ENCODE results near the gene HSD11B1L. TPM values are rescaled to one million over a fixed set of nuclear protein-coding genes. Genes with fewer than 3 reads are reported as not detected.
A peak's percentile ranks its signal among the peaks of the same experiment; 100 is the strongest.

The HSD11B1L gene, protein sequence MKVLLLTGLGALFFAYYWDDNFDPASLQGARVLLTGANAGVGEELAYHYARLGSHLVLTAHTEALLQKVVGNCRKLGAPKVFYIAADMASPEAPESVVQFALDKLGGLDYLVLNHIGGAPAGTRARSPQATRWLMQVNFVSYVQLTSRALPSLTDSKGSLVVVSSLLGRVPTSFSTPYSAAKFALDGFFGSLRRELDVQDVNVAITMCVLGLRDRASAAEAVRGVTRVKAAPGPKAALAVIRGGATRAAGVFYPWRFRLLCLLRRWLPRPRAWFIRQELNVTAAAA
- 1 to 10 TPM; 4.5 to 6.2 (median 4.6) TPM for total RNA-seq
- polyA plus RNA-seq = 10 to 100 TPM in 2 of 3 donors, 1 to 10 TPM in 1; 4.7 to 15.6 (median 11.7) TPM
- long read RNA-seq, donor 1, partial matches to known transcripts = 1 of 10 reads
- long read RNA-seq, donor 1, other reads (novel, unspliced or antisense) = 3 of 10 reads
- long read RNA-seq, donor 2, partial matches to known transcripts = 1 of 16 reads
- long read RNA-seq, donor 2, other reads (novel, unspliced or antisense) = 8 of 16 reads

DNA sequence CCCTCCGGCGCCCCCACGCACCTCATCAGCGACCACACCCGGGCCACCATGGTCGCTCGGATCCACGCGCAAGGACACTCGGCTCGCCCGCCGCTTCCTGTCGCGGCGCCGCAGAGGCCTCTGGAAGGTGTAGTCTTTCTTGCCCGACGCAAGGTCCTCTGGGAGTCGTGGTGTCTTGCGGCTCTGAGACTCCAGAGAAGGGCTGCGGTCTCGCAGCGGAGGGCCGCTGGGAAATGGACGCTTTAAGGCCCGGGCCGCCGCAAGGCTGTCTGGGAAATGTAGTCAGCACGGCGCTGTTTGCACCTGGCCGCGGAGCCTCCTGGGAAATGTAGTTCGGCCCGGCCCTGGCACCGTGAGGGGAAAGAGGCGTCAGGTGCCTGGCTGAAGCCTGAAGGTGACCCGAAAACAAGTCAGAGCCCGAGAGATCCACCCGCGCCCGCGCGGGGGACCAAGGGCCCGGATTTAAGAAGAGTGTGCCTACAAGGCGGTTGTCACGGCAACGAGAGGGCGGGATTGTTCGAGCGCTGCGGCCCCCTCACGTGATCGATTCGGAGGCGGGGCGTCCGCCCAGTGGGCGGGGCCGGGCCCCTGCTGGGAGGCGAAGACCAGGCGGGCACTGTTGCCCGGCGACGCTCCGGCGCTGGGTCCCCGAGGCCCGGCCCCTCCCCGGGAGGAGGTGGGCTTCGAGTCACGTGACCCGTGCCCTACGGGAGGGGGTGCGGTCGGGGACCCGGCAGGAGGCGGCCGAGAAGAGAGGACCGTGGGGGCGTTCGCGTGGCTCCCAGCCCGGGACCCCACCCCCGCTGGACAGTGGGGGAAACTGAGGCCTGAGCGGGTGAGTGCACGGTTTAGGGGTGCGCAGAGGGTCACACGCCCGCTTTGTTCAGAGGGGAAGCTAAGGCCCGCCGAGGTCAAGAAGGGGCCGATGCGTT, at the start of gene HSD11B1L, which contains the start of gene MICOS13:
TSS of gene HSD11B1L (plus strand) at position 591 of the 932 bp plus-strand sequence. CDS start 3,806 bp downstream, outside the sequence.
TSS of gene MICOS13 (minus strand) at position 80 of the 932 bp plus-strand sequence. CDS start at position 50, 30 bp downstream.
- Histone ChIP-seq H3K9me3 (no peaks in the 10 kb centered on the region), H3K4me3 (peak within 1 kb of the TSS; percentile 83), H3K4me1 (peaks cover 17% of the 10 kb centered on the region), H3K27ac (peak within 1 kb of the TSS; percentile 95), H3K36me3 (ENCODE audit: insufficient read depth in 1 of 2, low read depth in 1 of 2) (peaks cover 5 to 17% of the 10 kb centered on the region in 2 donors), H3K27me3 (ENCODE audit: insufficient read depth in 3 of 3, low read length in 2 of 3) (no peaks in the 10 kb centered on the region)
- DNase-seq (peak; percentile 99 to 100), ATAC-seq (peak; percentile 91 to 93 (median 92))
- WGBS, 3 donors = 1% methylated on average over 49 to 94 of the region's 94 CpGs
- no peak for TF ChIP-seq CTCF (IDR thresholded peaks at IDR 0.05)
- intact Hi-C loops (cut with DNase I) = loop anchor here in 1 of 2 donors (10.0 kb wide), 2 partner anchors 56 to 694 kb away; partner anchors contain the start of genes ALKBH7, PSPN, SAFB and SAFB2

GRCh38 chr19:5631567-5632240, 49.1 kb upstream of the HSD11B1L start:
- WGBS, 3 donors = 45 to 62% (median 48%) methylated on average over 9 of the region's 9 CpGs

DNA sequence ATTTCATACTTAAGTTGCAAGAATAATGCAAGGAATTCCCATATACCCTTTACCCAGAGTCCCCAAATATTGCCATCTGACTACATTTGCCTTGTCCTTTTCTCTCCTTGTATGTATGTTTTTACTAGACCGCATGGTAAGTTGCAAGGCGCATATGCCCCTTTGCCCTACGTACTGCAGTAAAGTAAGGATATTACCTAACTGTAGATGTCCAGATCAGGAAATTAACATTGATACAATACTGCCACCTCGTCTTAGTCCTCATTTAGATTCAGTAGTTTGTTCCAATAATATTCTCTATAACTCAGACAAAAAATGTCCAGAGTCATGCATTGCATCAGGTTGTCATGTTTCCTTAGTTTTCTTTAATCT, 48.6 kb upstream of the HSD11B1L start:
- H3K27ac ChIP-seq = peak overlapping the region; percentile 32
- H3K4me3 ChIP-seq = peak overlapping the region; percentile 8
- intact Hi-C loops (cut with DNase I) = no loop called here
- H3K27me3 ChIP-seq (ENCODE audit: insufficient read depth in 3 of 3, low read length in 2 of 3) = no peaks in the 10 kb centered on the region
- no peaks in the 10 kb centered on the region for H3K9me3 ChIP-seq
- 61 to 74% (median 65%) methylated on average over 4 of the region's 4 CpGs for WGBS, 3 donors
- peaks cover 74% of the 10 kb centered on the region for H3K4me1 ChIP-seq
- DNase-seq (no peak), ATAC-seq (peak in 1 of 4 donors; percentile 12)
- peaks cover 0 to 26% of the 10 kb centered on the region in 2 donors for H3K36me3 ChIP-seq (ENCODE audit: insufficient read depth in 1 of 2, low read depth in 1 of 2)
- no peak for TF ChIP-seq CTCF (IDR thresholded peaks at IDR 0.05)

More at GRCh38 chr19:5631567-5632240, 49.1 kb upstream of the HSD11B1L start:
- H3K27ac ChIP-seq = peak overlapping the region; percentile 32
- no peak for TF ChIP-seq CTCF (IDR thresholded peaks at IDR 0.05)
- peaks cover 0 to 31% of the 10 kb centered on the region in 2 donors for H3K36me3 ChIP-seq (ENCODE audit: insufficient read depth in 1 of 2, low read depth in 1 of 2)
- DNase-seq (no peak), ATAC-seq (peak in 1 of 4 donors; percentile 54)
- peaks cover 77% of the 10 kb centered on the region for H3K4me1 ChIP-seq
- H3K4me3 ChIP-seq = peak overlapping the region; percentile 9
- no peaks in the 10 kb centered on the region for H3K27me3 ChIP-seq (ENCODE audit: insufficient read depth in 3 of 3, low read length in 2 of 3)
- intact Hi-C loops (cut with DNase I) = no loop called here
- no peaks in the 10 kb centered on the region for H3K9me3 ChIP-seq

DNA sequence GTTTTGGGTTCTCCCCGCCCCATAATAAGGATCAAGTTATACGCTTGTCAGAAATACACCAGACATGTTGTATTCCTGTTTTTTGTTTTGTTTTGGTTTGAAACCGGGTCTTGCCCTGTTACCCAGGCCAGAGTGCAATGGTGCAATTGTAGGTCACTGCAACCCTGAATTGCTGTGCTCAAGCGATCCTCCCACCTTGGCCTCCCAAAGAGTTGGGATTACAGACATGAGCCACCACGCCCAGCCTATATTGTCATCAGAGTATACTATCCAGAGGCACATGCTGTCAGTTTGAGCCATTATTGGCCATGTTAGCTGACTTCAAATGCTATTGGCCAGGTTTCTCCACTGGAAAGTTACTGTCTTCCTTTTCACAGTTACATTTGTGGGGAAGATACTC, 48.2 kb upstream of the HSD11B1L start:
- H3K27me3 ChIP-seq (ENCODE audit: insufficient read depth in 3 of 3, low read length in 2 of 3) = no peaks in the 10 kb centered on the region
- no peak overlapping the region for H3K27ac ChIP-seq
- intact Hi-C loops (cut with DNase I) = no loop called here
- peak overlapping the region; percentile 8 for H3K4me3 ChIP-seq
- H3K4me1 ChIP-seq = peaks cover 69% of the 10 kb centered on the region
- DNase-seq = no peak
- ATAC-seq = peak in 1 of 4 donors; percentile 19
- H3K36me3 ChIP-seq (ENCODE audit: insufficient read depth in 1 of 2, low read depth in 1 of 2) = peaks cover 0 to 22% of the 10 kb centered on the region in 2 donors
- 78 to 89% (median 82%) methylated on average over 5 of the region's 5 CpGs for WGBS, 3 donors
- TF ChIP-seq CTCF (IDR thresholded peaks at IDR 0.05) = no peak
- H3K9me3 ChIP-seq = no peaks in the 10 kb centered on the region

Measured in psoas muscle (tissue), 8 donors.